Measurements from ENCODE around the gene NANOG. TPM values are rescaled to one million over a fixed set of nuclear protein-coding genes. Genes with fewer than 3 reads are reported as not detected.
"Not testable (repeated sequence)": the region's sequence is repeated elsewhere in the genome, so short reads cannot be mapped to it uniquely, and the experiment has no call there.

NANOG gene
- polyA plus RNA-seq, 3 donors, result not detected

GRCh38 chr12:7843149-7843548 lies 53.9 kb downstream of the NANOG start:
- Histone ChIP-seq H3K9ac (ENCODE audit: insufficient read depth, low read length, poor library complexity, severe bottlenecking) (peak overlapping the region; percentile 32), H3K4me1 (ENCODE audit: control insufficient read depth in 1 of 2, insufficient read depth in 2 of 2, low read length in 2 of 2) (peaks cover 15 to 27% of the 10 kb centered on the region in 2 donors), H3K4me3 (replicated peaks in 1 of 3; ENCODE audit: low read depth in 2 of 3, low read length in 3 of 3) (peak overlapping the region in 2 of 3 experiments; percentile 33 to 46), H3K27ac (ENCODE audit: low read depth in 1 of 2, low read length in 2 of 2) (peak overlapping the region; percentile 62 to 77)
- H4K20me1 ChIP-seq (ENCODE audit: insufficient read depth, low read length); DNase-seq; H3K36me3 Mint-ChIP-seq; H3K79me2 ChIP-seq (ENCODE audit: insufficient read depth, low read length); H3K36me3 ChIP-seq (replicated peaks in 1 of 2; ENCODE audit: control insufficient read depth in 1 of 2, insufficient read depth in 2 of 2, low read length in 2 of 2); H3K27me3 Mint-ChIP-seq (ENCODE audit: low read depth in 3 of 3); H2AFZ ChIP-seq (ENCODE audit: insufficient read depth, low read depth, low read length, poor library complexity, severe bottlenecking); H3K4me3 Mint-ChIP-seq; intact Hi-C loops (cut with micrococcal nuclease); H3K27me3 ChIP-seq (ENCODE audit: control insufficient read depth in 2 of 2, insufficient read depth in 2 of 2, low read length in 2 of 2); H3K9me3 Mint-ChIP-seq; H3K4me2 ChIP-seq (replicated peaks; ENCODE audit: extremely low read depth, low read length, poor library complexity, severe bottlenecking); H3K9me3 ChIP-seq (replicated peaks in 1 of 2; ENCODE audit: control insufficient read depth in 1 of 2, insufficient read depth in 1 of 2, low read length in 2 of 2): not testable (repeated sequence)
- Mint-ChIP-seq H3K4me1 (peaks cover 34% of the 10 kb centered on the region), H3K27ac (peak overlapping the region; percentile 67 to 92 (median 84))
- WGBS (ENCODE audit: insufficient coverage), result no CpG with 5 or more reads among the region's 8 CpGs

- H3K9ac ChIP-seq (ENCODE audit: insufficient read depth, low read length, poor library complexity, severe bottlenecking); H3K36me3 Mint-ChIP-seq; H3K9me3 ChIP-seq (replicated peaks in 1 of 2; ENCODE audit: control insufficient read depth in 1 of 2, insufficient read depth in 1 of 2, low read length in 2 of 2); H3K9me3 Mint-ChIP-seq; H2AFZ ChIP-seq (ENCODE audit: insufficient read depth, low read depth, low read length, poor library complexity, severe bottlenecking); H3K4me2 ChIP-seq (replicated peaks; ENCODE audit: extremely low read depth, low read length, poor library complexity, severe bottlenecking); H3K27me3 ChIP-seq (ENCODE audit: control insufficient read depth in 2 of 2, insufficient read depth in 2 of 2, low read length in 2 of 2); H3K27me3 Mint-ChIP-seq (ENCODE audit: low read depth in 3 of 3); H3K36me3 ChIP-seq (replicated peaks in 1 of 2; ENCODE audit: control insufficient read depth in 1 of 2, insufficient read depth in 2 of 2, low read length in 2 of 2); H4K20me1 ChIP-seq (ENCODE audit: insufficient read depth, low read length); H3K79me2 ChIP-seq (ENCODE audit: insufficient read depth, low read length); intact Hi-C loops (cut with micrococcal nuclease): not testable (repeated sequence)
- peaks cover 14 to 22% of the 10 kb centered on the region in 2 donors for H3K4me1 ChIP-seq (ENCODE audit: control insufficient read depth in 1 of 2, insufficient read depth in 2 of 2, low read length in 2 of 2)
- peak; percentile 49 to 80 (median 79) for DNase-seq
- peak overlapping the region in 1 of 2 donors; percentile 54 for H3K27ac ChIP-seq (ENCODE audit: low read depth in 1 of 2, low read length in 2 of 2)
- Mint-ChIP-seq H3K27ac (peak overlapping the region; percentile 81 to 89 (median 86)), H3K4me3 (peak overlapping the region; percentile 22 to 54), H3K4me1 (peaks cover 33% of the 10 kb centered on the region)
- H3K4me3 ChIP-seq (replicated peaks in 1 of 3; ENCODE audit: low read depth in 2 of 3, low read length in 3 of 3), result peak overlapping the region in 1 of 3 experiments; percentile 8
- WGBS (ENCODE audit: insufficient coverage), result no CpG with 5 or more reads among the region's 9 CpGs
Observed at GRCh38 chr12:7843583-7843982, 54.4 kb downstream of the NANOG start.

- Mint-ChIP-seq H3K27me3 (ENCODE audit: low read depth in 3 of 3) (peaks cover 0 to 7% (median 0%) of the 10 kb centered on the region in 3 donors), H3K4me3 (no peak overlapping the region), H3K36me3 (no peaks in the 10 kb centered on the region), H3K9me3 (peaks cover 0 to 2% (median 0%) of the 10 kb centered on the region in 7 donors), H3K4me1 (peaks cover 31% of the 10 kb centered on the region), H3K27ac (peak overlapping the region; percentile 81 to 89 (median 86))
- H3K36me3 ChIP-seq (replicated peaks in 1 of 2; ENCODE audit: control insufficient read depth in 1 of 2, insufficient read depth in 2 of 2, low read length in 2 of 2), result no peaks in the 10 kb centered on the region
- DNase-seq, result no peak
- peaks cover 14 to 21% of the 10 kb centered on the region in 2 donors for H3K4me1 ChIP-seq (ENCODE audit: control insufficient read depth in 1 of 2, insufficient read depth in 2 of 2, low read length in 2 of 2)
- no peaks in the 10 kb centered on the region for H3K79me2 ChIP-seq (ENCODE audit: insufficient read depth, low read length)
- no CpG with 5 or more reads among the region's 5 CpGs for WGBS (ENCODE audit: insufficient coverage)
- TF ChIP-seq CTCF (IDR thresholded peaks at IDR 0.05), result no peak
- H3K27ac ChIP-seq (ENCODE audit: low read depth in 1 of 2, low read length in 2 of 2), result peak overlapping the region in 1 of 2 donors; percentile 54
- no peak overlapping the region for H3K4me2 ChIP-seq (replicated peaks; ENCODE audit: extremely low read depth, low read length, poor library complexity, severe bottlenecking)
- intact Hi-C loops (cut with micrococcal nuclease), result no loop called here
- H3K9me3 ChIP-seq (replicated peaks in 1 of 2; ENCODE audit: control insufficient read depth in 1 of 2, insufficient read depth in 1 of 2, low read length in 2 of 2), result no peaks in the 10 kb centered on the region
- no peak overlapping the region for H3K9ac ChIP-seq (ENCODE audit: insufficient read depth, low read length, poor library complexity, severe bottlenecking)
- H3K27me3 ChIP-seq (ENCODE audit: control insufficient read depth in 2 of 2, insufficient read depth in 2 of 2, low read length in 2 of 2), result no peaks in the 10 kb centered on the region
- H3K4me3 ChIP-seq (replicated peaks in 1 of 3; ENCODE audit: low read depth in 2 of 3, low read length in 3 of 3), result peak overlapping the region in 1 of 3 experiments; percentile 8
- no peak overlapping the region for H2AFZ ChIP-seq (ENCODE audit: insufficient read depth, low read depth, low read length, poor library complexity, severe bottlenecking)
- no peaks in the 10 kb centered on the region for H4K20me1 ChIP-seq (ENCODE audit: insufficient read depth, low read length)
Observed at GRCh38 chr12:7844116-7844515, 54.9 kb downstream of the NANOG start.

- H3K27ac ChIP-seq (ENCODE audit: low read depth in 1 of 2, low read length in 2 of 2); H3K27me3 ChIP-seq (ENCODE audit: control insufficient read depth in 2 of 2, insufficient read depth in 2 of 2, low read length in 2 of 2); H3K4me3 ChIP-seq (replicated peaks in 1 of 3; ENCODE audit: low read depth in 2 of 3, low read length in 3 of 3); DNase-seq; intact Hi-C loops (cut with micrococcal nuclease); H3K4me2 ChIP-seq (replicated peaks; ENCODE audit: extremely low read depth, low read length, poor library complexity, severe bottlenecking); H3K9me3 ChIP-seq (replicated peaks in 1 of 2; ENCODE audit: control insufficient read depth in 1 of 2, insufficient read depth in 1 of 2, low read length in 2 of 2); H2AFZ ChIP-seq (ENCODE audit: insufficient read depth, low read depth, low read length, poor library complexity, severe bottlenecking); H3K36me3 Mint-ChIP-seq; H3K9me3 Mint-ChIP-seq; H3K79me2 ChIP-seq (ENCODE audit: insufficient read depth, low read length); H3K36me3 ChIP-seq (replicated peaks in 1 of 2; ENCODE audit: control insufficient read depth in 1 of 2, insufficient read depth in 2 of 2, low read length in 2 of 2); H3K27me3 Mint-ChIP-seq (ENCODE audit: low read depth in 3 of 3); H4K20me1 ChIP-seq (ENCODE audit: insufficient read depth, low read length); H3K9ac ChIP-seq (ENCODE audit: insufficient read depth, low read length, poor library complexity, severe bottlenecking): not testable (repeated sequence)
- H3K27ac Mint-ChIP-seq, result peak overlapping the region; percentile 3 to 79 (median 59)
- whole genome bisulfite sequencing (ENCODE audit: insufficient coverage), result no CpG with 5 or more reads among the region's 4 CpGs
- peak overlapping the region in 1 of 2 donors; percentile 13 for H3K4me3 Mint-ChIP-seq
- H3K4me1 Mint-ChIP-seq, result peaks cover 26% of the 10 kb centered on the region
- H3K4me1 ChIP-seq (ENCODE audit: control insufficient read depth in 1 of 2, insufficient read depth in 2 of 2, low read length in 2 of 2), result peaks cover 14% of the 10 kb centered on the region in 2 donors
Observed at GRCh38 chr12:7847226-7848097, 58.3 kb downstream of the NANOG start.
